Anterior cingulate cortex (tissue), 58 donors: ENCODE measurements around the gene TBXAS1.

Experiments
- DNase-seq, 58 donors: peaks; one replicate each; lab custom pipeline; 2025; lab: John Stamatoyannopoulos, UW

The TBXAS1 gene

GRCh38 chr7:139973101-139974050 lies 144.3 kb downstream of the TBXAS1 start:
- no peak for DNase-seq

GRCh38 chr7:139974179-139974811 lies 145.2 kb downstream of the TBXAS1 start:
- no peak for DNase-seq

- no peak for DNase-seq
Measured at GRCh38 chr7:139976055-139976837, 147.2 kb downstream of the TBXAS1 start.

- no peak for DNase-seq
Measured at GRCh38 chr7:139976838-139977656, 148.0 kb downstream of the TBXAS1 start.

- DNase-seq = no peak
Measured at GRCh38 chr7:139981511-139981895, 152.4 kb downstream of the TBXAS1 start.

- no peak for DNase-seq
Measured at GRCh38 chr7:139982927-139983920, 154.2 kb downstream of the TBXAS1 start.

GRCh38 chr7:139984642-139985539 lies 155.8 kb downstream of the TBXAS1 start:
- no peak for DNase-seq

- no peak for DNase-seq
Measured at GRCh38 chr7:139985811-139986210, 156.7 kb downstream of the TBXAS1 start.

GRCh38 chr7:139987691-139988516 lies 158.8 kb downstream of the TBXAS1 start:
- DNase-seq = no peak

- no peak for DNase-seq
Measured at GRCh38 chr7:139989366-139990141, 160.5 kb downstream of the TBXAS1 start.

GRCh38 chr7:139990142-139990535 lies 161.1 kb downstream of the TBXAS1 start:
- no peak for DNase-seq

- DNase-seq = no peak
Measured at GRCh38 chr7:139990571-139991268, 161.7 kb downstream of the TBXAS1 start.

GRCh38 chr7:139991269-139991666 lies 162.2 kb downstream of the TBXAS1 start:
- DNase-seq = peak in 1 of 58 donors; percentile 5

GRCh38 chr7:139991911-139992310 lies 162.8 kb downstream of the TBXAS1 start:
- DNase-seq = no peak

- no peak for DNase-seq
Measured at GRCh38 chr7:139992353-139993044, 163.4 kb downstream of the TBXAS1 start.
